Coronary artery (tissue), 2 donors: ENCODE measurements around the gene TANGO2.

Source experiments
- DNase-seq: peaks from one replicate; pipeline ENCODE4 v3.0.0-alpha.2; 2017; ENCODE audit warnings: low spot score
- H3K27ac ChIP-seq, 2 donors: fragments of 200-600 bp; sonication (generic); one replicate each; pipeline ENCODE4 v1.5.1; 2016 to 2019
- H3K4me3 ChIP-seq: fragments of 200-600 bp; sonication (generic); 2 replicates; pipeline ENCODE4 v1.5.1; 2016; ENCODE audit warnings: mild to moderate bottlenecking, moderate library complexity
- CTCF ChIP-seq: fragments of 200-600 bp; sonication (generic); IDR thresholded peaks from one replicate; pipeline ENCODE4 v1.5.1; 2019; ENCODE audit warnings: antibody characterized with exemption

TANGO2 gene

GRCh38 chr22:19997561-19998231 lies 23.2 kb upstream of the TANGO2 start:
- no peak for TF ChIP-seq CTCF
- Histone ChIP-seq H3K4me3 (no peak overlapping the region), H3K27ac (peak overlapping the region; percentile 38 to 95)
- DNase-seq: no peak

- Histone ChIP-seq H3K27ac (peak overlapping the region; percentile 38 to 95), H3K4me3 (no peak overlapping the region)
- no peak for TF ChIP-seq CTCF
- no peak for DNase-seq
Measured at GRCh38 chr22:19998232-19998951, 22.5 kb upstream of the TANGO2 start.

- H3K4me3 ChIP-seq: no peak overlapping the region
- no peak for TF ChIP-seq CTCF
- H3K27ac ChIP-seq: peak overlapping the region; percentile 38 to 95
- DNase-seq: no peak
Measured at GRCh38 chr22:19998991-19999820, 21.7 kb upstream of the TANGO2 start.

GRCh38 chr22:20000246-20001081 lies 20.4 kb upstream of the TANGO2 start:
- no peak for DNase-seq
- peak overlapping the region in 1 of 2 donors; percentile 13 for H3K27ac ChIP-seq
- no peak for TF ChIP-seq CTCF

GRCh38 chr22:20001082-20001638 lies 19.8 kb upstream of the TANGO2 start:
- TF ChIP-seq CTCF: no peak
- Histone ChIP-seq H3K4me3 (no peak overlapping the region), H3K27ac (no peak overlapping the region)
- no peak for DNase-seq

More at GRCh38 chr22:20000246-20001081, 20.4 kb upstream of the TANGO2 start:
- no peak overlapping the region for H3K4me3 ChIP-seq

- Histone ChIP-seq H3K4me3 (no peak overlapping the region), H3K27ac (no peak overlapping the region)
- no peak for DNase-seq
- no peak for TF ChIP-seq CTCF
Measured at GRCh38 chr22:20002128-20002527, 18.8 kb upstream of the TANGO2 start.
